ENCODE data around the gene CD27.

GRCh38 chr12:6476489-6476888 is 31.7 kb downstream of the CD27 start:
- TF ChIP-seq ZNF253 (CRISPR knock-in tag; conservative IDR thresholded peaks at IDR 0.05) (no peak), CREB1 (IDR thresholded peaks at IDR 0.05) (no peak), CREB1 (CRISPR knock-in tag; IDR thresholded peaks at IDR 0.05) (no peak), CTCF (IDR thresholded peaks at IDR 0.05 in 2 of 3, conservative IDR thresholded peaks at IDR 0.05 in 1 of 3; ENCODE audit: insufficient read depth in 2 of 3, low read depth in 1 of 3, low read length in 3 of 3) (no peak)

All from K562 (cell line).